D341Med (cell line): ENCODE data around the gene NXPE1.

ENCODE experiments used
- DNase-seq: peaks from one replicate; pipeline ENCODE4 v3.0.0; 2012; ENCODE audit warnings: low spot score

The NXPE1 gene

GRCh38 chr11:114562166-114562916 lies 2.7 kb upstream of the NXPE1 start:
- DNase-seq = no peak

GRCh38 chr11:114556135-114556534 lies 3.5 kb downstream of the NXPE1 start:
- DNase-seq = no peak

DNA sequence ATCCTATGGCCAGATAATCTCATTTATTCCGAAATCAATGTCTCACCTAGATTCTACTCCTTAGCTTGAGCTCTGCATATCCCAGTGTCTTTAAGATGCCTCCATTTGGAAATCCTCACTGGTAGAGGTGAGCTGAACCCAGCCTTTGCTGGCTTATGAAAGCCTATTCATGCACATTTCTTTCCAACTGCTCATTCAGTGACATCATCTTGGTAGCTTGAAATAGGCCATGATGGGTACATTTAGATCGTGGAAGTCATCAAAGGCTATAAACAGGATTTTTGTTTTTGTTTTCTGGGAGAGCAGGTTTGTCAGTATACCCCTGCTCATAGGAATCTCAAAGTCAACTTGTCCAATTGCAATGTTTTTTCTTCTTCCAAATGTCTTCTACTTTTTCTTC lies 6.0 kb downstream of the NXPE1 start:
- no peak for DNase-seq

DNA sequence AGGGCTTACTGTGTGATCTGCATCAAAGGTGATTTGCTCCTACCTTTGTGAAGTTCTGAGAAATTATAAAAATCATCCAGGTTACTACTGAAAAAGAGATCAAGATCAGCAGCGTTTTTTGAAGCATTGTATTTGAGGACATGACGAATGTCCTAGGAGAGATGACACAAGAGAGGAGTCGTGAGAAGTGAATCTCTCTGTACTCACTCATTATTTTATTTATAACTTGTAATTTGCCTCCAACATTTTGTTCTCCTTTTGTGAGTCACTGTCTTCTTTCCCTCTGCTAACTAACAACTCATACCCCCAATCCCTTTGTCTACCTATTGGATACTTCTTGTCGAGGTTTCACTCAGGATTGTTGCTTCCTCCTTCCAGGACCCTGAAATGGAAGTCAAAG lies 8.6 kb downstream of the NXPE1 start:
- no peak for DNase-seq

- no peak for DNase-seq
These were observed 34.0 kb downstream of the NXPE1 start for GRCh38 chr11:114525682-114526081.

- DNase-seq = no peak
These were observed 35.6 kb downstream of the NXPE1 start for GRCh38 chr11:114524122-114524521.

DNA sequence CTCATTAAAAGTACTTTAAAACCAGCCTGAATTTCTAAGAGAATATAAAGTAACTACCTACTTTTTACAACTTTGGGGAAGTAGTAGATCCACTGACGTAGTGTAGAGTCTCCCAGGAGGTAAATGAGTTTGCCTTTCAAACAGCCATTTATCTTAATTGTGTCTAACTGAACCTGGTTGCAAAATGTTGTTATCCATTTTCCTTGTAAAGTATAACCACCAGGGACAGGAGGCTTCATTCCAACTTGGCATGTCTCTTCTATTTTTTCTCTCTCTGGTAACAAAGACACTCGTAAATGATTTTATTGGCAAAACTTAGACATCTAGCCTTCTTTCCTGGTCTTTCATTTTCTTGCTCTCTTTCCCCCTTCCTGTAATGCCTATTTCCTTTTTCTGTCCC lies 36.9 kb downstream of the NXPE1 start:
- no peak for DNase-seq

GRCh38 chr11:114511538-114511937 lies 48.1 kb downstream of the NXPE1 start:
- DNase-seq = no peak

- no peak for DNase-seq
These were observed 48.6 kb downstream of the NXPE1 start for GRCh38 chr11:114511079-114511478.

- no peak for DNase-seq
These were observed 57.8 kb downstream of the NXPE1 start for GRCh38 chr11:114501901-114502300.

DNA sequence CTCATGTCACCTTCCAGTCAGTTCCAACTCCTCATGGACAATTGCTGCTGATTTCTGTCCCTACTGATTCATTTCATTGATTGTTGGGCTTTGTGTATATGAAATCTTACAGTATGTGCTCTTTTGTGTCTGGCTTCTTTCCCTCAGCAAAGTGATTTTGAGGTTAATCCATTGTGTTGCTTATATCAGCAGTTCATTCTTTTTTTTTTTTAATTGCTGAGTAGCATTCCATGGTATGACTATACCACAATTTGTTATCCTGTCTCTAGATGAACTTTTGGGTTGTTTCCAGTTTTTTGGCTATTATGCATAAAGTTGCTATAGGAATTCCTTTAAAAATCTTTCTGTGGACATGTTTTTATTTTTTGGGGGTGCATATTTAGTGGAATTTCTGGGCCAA lies 59.9 kb downstream of the NXPE1 start:
- DNase-seq = no peak

DNA sequence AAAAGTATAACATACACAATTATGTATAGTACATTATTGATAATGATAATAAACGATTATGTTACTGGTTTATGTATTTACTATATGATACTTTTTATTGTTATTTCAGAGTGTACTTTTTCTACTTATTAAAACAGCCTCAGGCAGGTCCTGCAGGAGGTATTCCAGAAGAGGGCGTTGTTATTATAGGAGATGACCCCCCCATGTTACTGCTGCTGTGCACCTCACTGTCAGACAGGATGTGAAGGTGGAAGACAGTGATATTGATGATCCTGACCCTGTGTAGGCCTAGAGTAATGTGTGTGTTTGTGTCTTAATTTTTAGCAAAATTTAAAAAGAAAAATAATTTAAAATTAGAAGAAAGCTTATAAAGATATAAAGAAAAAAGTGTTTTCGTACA lies 62.8 kb downstream of the NXPE1 start:
- no peak for DNase-seq

GRCh38 chr11:114483929-114484328 lies 75.8 kb downstream of the NXPE1 start:
- DNase-seq = no peak

- DNase-seq = no peak
These were observed 77.6 kb downstream of the NXPE1 start for GRCh38 chr11:114482114-114482513.

GRCh38 chr11:114479331-114479730 lies 80.3 kb downstream of the NXPE1 start:
- DNase-seq = no peak

DNA sequence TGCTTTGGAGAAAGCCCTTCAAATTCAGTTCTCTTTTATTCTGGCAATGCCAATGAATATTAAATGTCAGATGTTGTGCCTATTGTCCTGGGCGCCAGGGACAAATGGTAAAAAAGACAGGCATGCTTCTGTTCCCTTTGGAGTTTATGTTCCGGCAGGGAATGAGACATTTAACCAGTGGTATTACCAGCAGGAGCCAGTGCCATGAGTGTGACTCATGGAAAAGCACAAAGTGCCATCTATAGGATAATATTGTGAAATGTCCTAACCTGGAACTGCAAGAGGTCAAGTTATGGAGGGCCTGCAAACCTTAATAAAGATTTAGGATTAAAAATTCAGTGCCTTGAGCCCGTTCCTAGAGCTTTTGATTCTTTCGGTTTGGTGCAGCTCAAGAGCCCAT lies 80.9 kb downstream of the NXPE1 start:
- no peak for DNase-seq

DNA sequence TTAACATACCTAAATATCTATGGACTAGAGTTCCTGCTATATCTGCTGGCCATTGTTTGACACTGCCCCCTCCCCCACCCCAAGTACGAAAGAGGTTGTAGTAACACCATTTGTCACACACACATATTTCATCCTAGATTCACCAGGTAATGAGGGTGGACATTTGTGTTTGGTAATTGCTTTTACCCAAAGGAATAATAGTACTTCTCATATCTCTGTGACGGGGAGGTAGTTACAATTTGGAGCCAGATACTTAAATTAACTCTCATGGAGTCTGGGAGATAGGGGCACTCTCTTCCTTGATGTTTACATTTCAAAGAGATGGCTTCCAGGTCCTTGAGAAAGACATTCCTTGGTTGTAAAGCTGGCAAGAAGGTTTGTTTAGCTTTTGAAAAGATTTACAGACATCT lies 81.7 kb downstream of the NXPE1 start:
- no peak for DNase-seq

GRCh38 chr11:114472661-114473060 lies 87.0 kb downstream of the NXPE1 start:
- DNase-seq = no peak
